Thoracic aorta (tissue), 2 donors: ENCODE data around the gene ST3GAL2. TPM values are rescaled to one million over a fixed set of nuclear protein-coding genes. Genes with fewer than 3 reads are reported as not detected.

Experiments
- ATAC-seq: fragments of 150-250 bp; one replicate; pipeline ENCODE4 v1.8.0; 2017; ENCODE audit warnings: low read depth; ENCODE audit not compliant: insufficient number of reproducible peaks, low FRiP score
- DNase-seq: peaks from one replicate; pipeline ENCODE4 v3.0.0-alpha.2; 2020; ENCODE audit warnings: low spot score
- H3K27ac ChIP-seq, 2 donors: fragments of 200-600 bp; sonication (generic); 1 replicate in 1 of 2; 2 replicates in 1 of 2; pipeline ENCODE4 v1.5.1; 2016; ENCODE audit warnings: mild to moderate bottlenecking in 2 of 2, moderate library complexity in 2 of 2
- H3K27me3 ChIP-seq: fragments of 200-600 bp; sonication (generic); replicated peaks from 2 replicates; pipeline ENCODE4 v1.6.0; 2016; ENCODE audit warnings: mild to moderate bottlenecking; ENCODE audit not compliant: insufficient read depth
- H3K36me3 ChIP-seq: fragments of 200-600 bp; sonication (generic); one replicate; pipeline ENCODE4 v1.5.1; 2016
- H3K4me1 ChIP-seq, 2 donors: fragments of 200-600 bp; sonication (generic); 1 replicate in 1 of 2; 2 replicates in 1 of 2; pipeline versions ENCODE4 v1.5.1 to v1.6.0; 2016; ENCODE audit warnings: low read depth in 2 of 2, mild to moderate bottlenecking in 1 of 2; ENCODE audit not compliant: control insufficient read depth in 1 of 2
- H3K4me3 ChIP-seq: fragments of 200-600 bp; sonication (generic); 2 replicates; pipeline ENCODE4 v1.5.1; 2016; ENCODE audit warnings: mild to moderate bottlenecking
- H3K9me3 ChIP-seq: fragments of 200-600 bp; sonication (generic); 2 replicates; pipeline ENCODE4 v1.5.1; 2016
- total RNA-seq, 2 donors: library from RNA; depleted of rRNA; stranded (reverse); fragments of >200 nt; gene quantifications; one replicate each; pipeline versions ENCODE4 v1.1.0 to v1.2.3, GENCODE V29; 2016
- TF ChIP-seq, protein P1 (sequence below): fragments of 200-600 bp; sonication (generic); IDR thresholded peaks from one replicate; pipeline ENCODE4 v1.5.1; 2019; ENCODE audit warnings: antibody characterized with exemption

ST3GAL2 gene
- total RNA-seq, 2 donors from 2014 or later: 21.0 to 28.4 TPM

DNA sequence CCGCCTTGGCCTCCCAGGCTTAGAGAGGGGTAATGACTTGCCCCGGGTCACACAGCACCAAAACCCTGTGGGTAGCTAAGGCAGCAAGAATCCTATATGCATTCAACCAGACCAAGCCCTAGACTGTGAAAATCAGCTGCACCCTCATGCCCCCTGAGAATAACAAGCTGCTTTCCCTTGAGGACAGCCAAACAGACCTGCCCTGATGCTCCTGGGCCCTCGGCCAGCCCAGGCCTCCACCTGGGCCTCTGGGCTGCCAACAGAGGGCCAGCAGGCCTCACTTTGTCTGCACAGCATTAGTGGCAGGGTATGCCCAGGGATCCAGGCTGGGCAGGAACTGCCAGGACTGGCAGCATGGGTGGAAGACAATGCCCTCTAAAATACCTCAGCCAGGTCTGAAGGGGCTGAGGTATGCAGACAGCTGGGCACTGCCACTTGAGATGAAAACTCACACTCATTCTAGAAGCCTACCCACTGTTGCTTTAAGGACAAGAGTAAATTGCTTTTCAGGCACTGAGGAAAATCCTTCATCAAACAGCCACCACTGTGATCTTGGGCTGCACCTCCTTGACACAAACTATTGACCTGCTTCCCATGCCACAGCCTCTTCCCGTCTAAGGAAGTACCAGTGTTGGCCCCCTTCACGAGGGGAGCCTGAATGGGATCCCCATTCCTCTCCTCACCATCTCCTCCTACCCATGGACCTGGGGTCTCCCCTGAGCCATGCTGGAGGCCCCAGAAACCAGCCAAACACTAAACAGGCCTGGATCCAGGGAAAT is 8.8 kb downstream of the ST3GAL2 start:
- Histone ChIP-seq H3K9me3 (no peaks in the 10 kb centered on the region), H3K27me3 (no peaks in the 10 kb centered on the region), H3K27ac (peak overlapping the region in 1 of 2 donors; percentile 40), H3K4me3 (no peak overlapping the region), H3K36me3 (no peaks in the 10 kb centered on the region), H3K4me1 (peaks cover 42 to 72% of the 10 kb centered on the region in 2 donors)
- DNase-seq: no peak
- TF ChIP-seq, protein P1, sequence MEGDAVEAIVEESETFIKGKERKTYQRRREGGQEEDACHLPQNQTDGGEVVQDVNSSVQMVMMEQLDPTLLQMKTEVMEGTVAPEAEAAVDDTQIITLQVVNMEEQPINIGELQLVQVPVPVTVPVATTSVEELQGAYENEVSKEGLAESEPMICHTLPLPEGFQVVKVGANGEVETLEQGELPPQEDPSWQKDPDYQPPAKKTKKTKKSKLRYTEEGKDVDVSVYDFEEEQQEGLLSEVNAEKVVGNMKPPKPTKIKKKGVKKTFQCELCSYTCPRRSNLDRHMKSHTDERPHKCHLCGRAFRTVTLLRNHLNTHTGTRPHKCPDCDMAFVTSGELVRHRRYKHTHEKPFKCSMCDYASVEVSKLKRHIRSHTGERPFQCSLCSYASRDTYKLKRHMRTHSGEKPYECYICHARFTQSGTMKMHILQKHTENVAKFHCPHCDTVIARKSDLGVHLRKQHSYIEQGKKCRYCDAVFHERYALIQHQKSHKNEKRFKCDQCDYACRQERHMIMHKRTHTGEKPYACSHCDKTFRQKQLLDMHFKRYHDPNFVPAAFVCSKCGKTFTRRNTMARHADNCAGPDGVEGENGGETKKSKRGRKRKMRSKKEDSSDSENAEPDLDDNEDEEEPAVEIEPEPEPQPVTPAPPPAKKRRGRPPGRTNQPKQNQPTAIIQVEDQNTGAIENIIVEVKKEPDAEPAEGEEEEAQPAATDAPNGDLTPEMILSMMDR: no peak
- ATAC-seq: no peak

DNA sequence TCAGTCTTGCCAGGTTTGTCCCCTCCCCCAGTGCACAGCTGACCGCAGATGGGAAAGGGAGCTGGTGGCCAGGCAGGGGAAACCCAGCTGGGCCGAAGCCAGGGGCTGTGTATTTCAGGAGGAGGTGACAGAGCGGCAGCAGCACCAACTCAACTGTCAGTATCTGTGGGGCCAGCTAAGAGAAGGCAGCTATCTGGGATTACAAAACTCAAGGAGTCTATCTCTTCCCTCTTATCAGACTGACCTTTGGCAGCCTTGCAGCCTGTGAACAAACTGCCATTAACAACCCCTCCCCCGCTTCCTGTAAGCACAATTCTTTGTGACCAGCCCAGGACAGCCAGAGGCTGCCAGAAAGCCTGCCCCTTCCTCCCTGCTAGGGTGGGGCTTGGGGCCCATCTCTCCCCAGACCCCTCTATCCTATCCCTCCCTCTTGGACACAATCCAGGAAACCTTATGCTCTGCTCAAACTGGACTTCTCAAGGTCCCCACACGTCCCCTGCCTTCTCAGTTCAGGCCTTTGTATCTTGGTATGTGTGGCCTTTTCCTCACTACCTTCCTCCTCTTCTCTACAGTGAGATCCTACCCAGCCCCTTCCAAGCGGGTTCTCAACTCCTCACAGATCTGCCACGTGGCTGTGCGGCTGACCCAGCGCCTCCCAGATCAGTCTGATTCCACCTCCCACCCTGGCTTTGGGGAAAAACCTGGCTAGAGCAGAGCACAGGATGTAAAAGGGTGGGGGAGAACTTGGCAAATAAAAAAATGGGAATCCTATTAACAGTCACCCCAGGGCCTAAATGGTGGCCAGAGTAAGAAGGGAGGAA is 10.5 kb downstream of the ST3GAL2 start:
- H3K9me3 ChIP-seq: no peaks in the 10 kb centered on the region
- DNase-seq (peak; percentile 80), ATAC-seq (peak; percentile 22)
- TF ChIP-seq, protein P1: no peak
- peaks cover 36 to 55% of the 10 kb centered on the region in 2 donors for H3K4me1 ChIP-seq
- no peaks in the 10 kb centered on the region for H3K27me3 ChIP-seq
- H3K4me3 ChIP-seq: peak overlapping the region; percentile 25
- no peaks in the 10 kb centered on the region for H3K36me3 ChIP-seq
- peak overlapping the region; percentile 54 to 78 for H3K27ac ChIP-seq

DNA sequence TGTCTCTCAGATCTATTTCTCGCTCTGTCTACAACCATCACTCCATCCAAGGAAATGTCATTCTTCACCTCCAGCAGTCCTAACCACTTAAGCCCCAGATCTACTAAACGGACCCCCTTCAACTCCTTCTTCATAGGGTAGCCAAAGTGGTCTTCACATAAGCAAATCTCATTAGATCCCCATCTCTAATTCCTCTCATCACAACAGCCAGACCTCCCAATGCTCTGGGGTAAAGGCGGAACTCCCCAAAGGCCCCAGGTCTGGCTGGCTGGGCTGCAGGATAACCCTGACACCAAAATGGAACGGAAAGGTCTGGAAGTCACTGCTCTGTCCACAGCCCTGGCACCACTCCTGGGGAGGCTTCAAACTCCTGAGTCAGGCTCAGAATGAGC is 11.1 kb downstream of the ST3GAL2 start:
- peak; percentile 74 for ATAC-seq
- DNase-seq: no peak
- Histone ChIP-seq H3K36me3 (no peaks in the 10 kb centered on the region), H3K27ac (peak overlapping the region; percentile 6 to 78), H3K4me3 (peak overlapping the region; percentile 25), H3K9me3 (no peaks in the 10 kb centered on the region), H3K4me1 (peaks cover 31 to 49% of the 10 kb centered on the region in 2 donors), H3K27me3 (no peaks in the 10 kb centered on the region)
- TF ChIP-seq, protein P1: no peak

DNA sequence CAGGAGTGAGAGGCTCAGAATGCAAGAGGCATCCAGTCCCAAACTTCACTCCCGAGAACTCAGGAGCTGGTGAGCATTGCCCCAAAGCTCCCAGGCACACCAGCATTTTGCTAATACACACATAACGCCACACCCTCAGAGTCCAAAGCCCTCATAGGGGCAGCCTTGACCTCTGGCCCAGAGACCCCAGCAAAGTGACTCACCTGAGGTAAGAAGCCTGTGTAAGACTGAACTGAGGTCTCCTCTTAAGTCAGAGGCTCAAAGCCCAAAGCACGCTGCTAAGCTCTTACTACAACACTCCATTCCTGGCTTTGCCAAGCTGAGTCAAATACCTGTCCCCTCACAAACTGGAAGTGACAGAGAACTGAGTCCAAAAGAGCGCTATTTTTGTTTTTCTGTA is 16.4 kb downstream of the ST3GAL2 start:
- peaks cover 0 to 3% of the 10 kb centered on the region in 2 donors for H3K4me1 ChIP-seq
- no peak for DNase-seq

More for the DNA sequence above, 16.4 kb downstream of the ST3GAL2 start:
- H3K9me3 ChIP-seq: no peaks in the 10 kb centered on the region
- no peak overlapping the region for H3K4me3 ChIP-seq
- TF ChIP-seq, protein P1: no peak
- H3K27me3 ChIP-seq: no peaks in the 10 kb centered on the region
- H3K36me3 ChIP-seq: no peaks in the 10 kb centered on the region
- ATAC-seq: no peak
- H3K27ac ChIP-seq: no peak overlapping the region
